Measurements from ENCODE around the gene LRP2.

- TF ChIP-seq CTCF (IDR thresholded peaks at IDR 0.05) (no peak), POLR2AphosphoS5 (IDR thresholded peaks at IDR 0.05; ENCODE audit: low read depth, low read length) (no peak), TAF1 (IDR thresholded peaks at IDR 0.05; ENCODE audit: borderline replicate concordance, low read depth, low read length) (no peak), EZH2phosphoT487 (IDR thresholded peaks at IDR 0.05; ENCODE audit: borderline replicate concordance, low read depth) (no peak), RAD21 (IDR thresholded peaks at IDR 0.05; ENCODE audit: low read length) (no peak), REST (IDR thresholded peaks at IDR 0.05; ENCODE audit: low read depth, low read length) (no peak), YY1 (IDR thresholded peaks at IDR 0.05; ENCODE audit: low read depth) (no peak), NRF1 (IDR thresholded peaks at IDR 0.05; ENCODE audit: low read depth, low read length) (no peak), SIN3A (IDR thresholded peaks at IDR 0.05; ENCODE audit: borderline replicate concordance, low read depth, low read length) (no peak), TCF12 (IDR thresholded peaks at IDR 0.05) (no peak)
- TF ChIP-seq, protein P1, sequence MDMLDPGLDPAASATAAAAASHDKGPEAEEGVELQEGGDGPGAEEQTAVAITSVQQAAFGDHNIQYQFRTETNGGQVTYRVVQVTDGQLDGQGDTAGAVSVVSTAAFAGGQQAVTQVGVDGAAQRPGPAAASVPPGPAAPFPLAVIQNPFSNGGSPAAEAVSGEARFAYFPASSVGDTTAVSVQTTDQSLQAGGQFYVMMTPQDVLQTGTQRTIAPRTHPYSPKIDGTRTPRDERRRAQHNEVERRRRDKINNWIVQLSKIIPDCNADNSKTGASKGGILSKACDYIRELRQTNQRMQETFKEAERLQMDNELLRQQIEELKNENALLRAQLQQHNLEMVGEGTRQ (IDR thresholded peaks at IDR 0.05; ENCODE audit: borderline replicate concordance, low read depth, low read length): no peak
Measured at GRCh38 chr2:169139145-169139544, 223.2 kb downstream of the LRP2 start.
